H1 (cell line): ENCODE results near the gene TLK2. TPM values are rescaled to one million over a fixed set of nuclear protein-coding genes. Genes with fewer than 3 reads are reported as not detected.

Experiments
- CTCF ChIA-PET: fragments of 300-600 bp; sonication (Branson Sonifier 250); formaldehyde crosslinking; loops from one replicate; lab custom pipeline; 2021; ENCODE audit not compliant: partially characterized antibody; lab: Charles Lee
- POLR2A ChIA-PET: fragments of 300-600 bp; sonication (Branson Sonifier 250); formaldehyde crosslinking; loops from one replicate; lab custom pipeline; 2021; ENCODE audit warnings: inconsistent platforms; ENCODE audit not compliant: partially characterized antibody; lab: Charles Lee
- DNase-seq, 2 experiments: peaks; one replicate each; pipeline versions ENCODE4 v3.0.0 to v3.0.0-alpha.2; 2010 to 2022; ENCODE audit warnings: low spot score in 2 of 2, low read depth in 1 of 2, mixed read lengths in 1 of 2
- FAIRE-seq: peaks from 2 replicates; lab custom pipeline; 2011; peaks lifted over from hg19 to GRCh38; lab: Jason Lieb, UNC
- H2AFZ ChIP-seq: 2 replicates; pipeline ENCODE4 v1.8.1; 2012; ENCODE audit warnings: low read length, inconsistent platforms
- H2AK5ac ChIP-seq: 2 replicates; pipeline ENCODE4 v1.6.1; 2013; ENCODE audit warnings: low read depth, low read length
- H2BK120ac ChIP-seq: replicated peaks from 2 replicates; pipeline ENCODE3; 2013; ENCODE audit warnings: low read depth, low read length, inconsistent platforms
- H2BK12ac ChIP-seq: 2 replicates; pipeline ENCODE4 v1.6.1; 2013; ENCODE audit warnings: low read depth, low read length
- H2BK15ac ChIP-seq: 2 replicates; pipeline ENCODE4 v1.6.1; 2013; ENCODE audit warnings: low read length
- H2BK20ac ChIP-seq: 2 replicates; pipeline ENCODE4 v1.6.1; 2013; ENCODE audit warnings: low read length
- H2BK5ac ChIP-seq: 2 replicates; pipeline ENCODE4 v1.6.1; 2013; ENCODE audit warnings: low read depth, low read length
- H3K14ac ChIP-seq: 2 replicates; pipeline ENCODE4 v1.6.1; 2013; ENCODE audit warnings: inconsistent platforms; ENCODE audit not compliant: insufficient read length
- H3K18ac ChIP-seq: 2 replicates; pipeline ENCODE4 v1.6.1; 2013; ENCODE audit warnings: low read length; ENCODE audit errors: extremely low read depth
- H3K23ac ChIP-seq: 2 replicates; pipeline ENCODE4 v1.6.1; 2013; ENCODE audit warnings: inconsistent platforms; ENCODE audit not compliant: insufficient read length
- H3K23me2 ChIP-seq: 2 replicates; pipeline ENCODE4 v1.6.1; 2013; ENCODE audit warnings: low read depth, low read length
- H3K27ac ChIP-seq: 2 replicates; pipeline ENCODE4 v1.6.1; 2011; ENCODE audit warnings: low read depth, low read length, inconsistent platforms
- H3K27me3 ChIP-seq, 4 experiments: replicated peaks in 1 of 4; 1 replicate in 1 of 4; 2 replicates in 3 of 4; pipeline versions ENCODE4 v1.6.1 to v1.8.1; 2011 to 2013; ENCODE audit warnings: low read length in 3 of 4, mild to moderate bottlenecking in 3 of 4, inconsistent platforms in 2 of 4, mixed read lengths in 2 of 4, moderate library complexity in 1 of 4; ENCODE audit not compliant: control insufficient read depth in 3 of 4, insufficient read depth in 3 of 4; ENCODE audit errors: extremely low read depth in 1 of 4
- H3K36me3 ChIP-seq, 4 experiments: 2 replicates each; pipeline versions ENCODE4 v1.6.1 to v1.8.1; 2011 to 2013; ENCODE audit warnings: mild to moderate bottlenecking in 4 of 4, low read length in 3 of 4, moderate library complexity in 2 of 4, control low read depth in 1 of 4, inconsistent platforms in 1 of 4; ENCODE audit not compliant: insufficient read depth in 4 of 4, control insufficient read depth in 2 of 4
- H3K4ac ChIP-seq: replicated peaks from 2 replicates; pipeline ENCODE3; 2013; ENCODE audit warnings: low read length, low read depth, mixed read lengths, inconsistent platforms; ENCODE audit not compliant: insufficient read length
- H3K4me1 ChIP-seq, 4 experiments: replicated peaks in 1 of 4; 1 replicate in 1 of 4; 2 replicates in 3 of 4; pipeline versions ENCODE4 v1.6.1 to v1.8.1; 2011 to 2013; ENCODE audit warnings: low read length in 3 of 4, inconsistent platforms in 2 of 4, mixed read lengths in 1 of 4; ENCODE audit not compliant: insufficient read depth in 4 of 4, control insufficient read depth in 3 of 4
- H3K4me2 ChIP-seq, 2 experiments: 2 replicates each; pipeline versions ENCODE4 v1.6.1 to v1.8.1; 2011 to 2013; ENCODE audit warnings: low read depth in 2 of 2, low read length in 2 of 2, control low read depth in 1 of 2, inconsistent platforms in 1 of 2, mild to moderate bottlenecking in 1 of 2; ENCODE audit not compliant: insufficient read depth in 1 of 2
- H3K4me3 ChIP-seq, 4 experiments: fragments of 200-600, 300-600 bp in 1 of 4; sonication (generic), shearing (Covaris generic), sonication (Bioruptor Twin) in 1 of 4; 2 replicates each; pipeline versions ENCODE4 v1.5.1 to v1.8.1; 2011 to 2016; ENCODE audit warnings: low read length in 4 of 4, low read depth in 3 of 4, control low read depth in 2 of 4, inconsistent platforms in 2 of 4, mild to moderate bottlenecking in 2 of 4, mixed read lengths in 1 of 4, moderate library complexity in 1 of 4; ENCODE audit not compliant: insufficient read depth in 2 of 4; ENCODE audit errors: extremely low read depth in 1 of 4
- H3K56ac ChIP-seq: replicated peaks from 2 replicates; pipeline ENCODE3; 2013; ENCODE audit warnings: low read depth, mild to moderate bottlenecking, mixed read lengths, low read length, inconsistent platforms; ENCODE audit not compliant: insufficient read length
- H3K79me1 ChIP-seq: 2 replicates; pipeline ENCODE4 v1.6.1; 2013; ENCODE audit warnings: low read depth, low read length, control low read depth
- H3K79me2 ChIP-seq, 2 experiments: 2 replicates each; pipeline versions ENCODE4 v1.6.1 to v1.8.1; 2012 to 2013; ENCODE audit warnings: low read length in 2 of 2, mild to moderate bottlenecking in 2 of 2, inconsistent platforms in 1 of 2; ENCODE audit not compliant: insufficient read depth in 2 of 2, control insufficient read depth in 1 of 2
- H3K9ac ChIP-seq, 4 experiments: replicated peaks in 1 of 4; 1 replicate in 1 of 4; 2 replicates in 3 of 4; pipeline versions ENCODE4 v1.6.1 to v1.8.1; 2011 to 2013; ENCODE audit warnings: low read depth in 3 of 4, low read length in 3 of 4, control low read depth in 2 of 4, mild to moderate bottlenecking in 2 of 4, moderate library complexity in 2 of 4, inconsistent platforms in 1 of 4; ENCODE audit errors: extremely low read depth in 1 of 4
- H3K9me3 ChIP-seq, 2 experiments: 2 replicates each; pipeline versions ENCODE4 v1.6.1 to v1.8.1; 2012 to 2013; ENCODE audit warnings: mild to moderate bottlenecking in 2 of 2, moderate library complexity in 2 of 2, control low read depth in 1 of 2, inconsistent platforms in 1 of 2, low read depth in 1 of 2, low read length in 1 of 2, mixed read lengths in 1 of 2; ENCODE audit not compliant: insufficient read depth in 2 of 2
- H4K20me1 ChIP-seq, 2 experiments: replicated peaks in 1 of 2; 2 replicates each; pipeline versions ENCODE3 to v1.8.1; 2011 to 2013; ENCODE audit warnings: inconsistent platforms in 2 of 2, low read length in 2 of 2, mild to moderate bottlenecking in 1 of 2; ENCODE audit not compliant: insufficient read depth in 2 of 2, control insufficient read depth in 1 of 2
- H4K5ac ChIP-seq: 2 replicates; pipeline ENCODE4 v1.6.1; 2013; ENCODE audit warnings: low read length, low read depth, mixed read lengths, inconsistent platforms; ENCODE audit not compliant: insufficient read length
- H4K8ac ChIP-seq: 2 replicates; pipeline ENCODE4 v1.8.0; 2013; ENCODE audit warnings: mild to moderate bottlenecking, moderate library complexity, low read length, inconsistent platforms; ENCODE audit not compliant: insufficient read depth; ENCODE audit errors: extremely low read depth
- H4K91ac ChIP-seq: replicated peaks from 2 replicates; pipeline ENCODE3; 2013; ENCODE audit warnings: low read length, mixed read lengths, inconsistent platforms; ENCODE audit not compliant: insufficient read length
- RAD21 ChIP-seq, 2 experiments: IDR thresholded peaks in 1 of 2; conservative IDR thresholded peaks in 1 of 2; 2 replicates each; pipeline ENCODE4 v1.6.1; 2011; ENCODE audit warnings: low read depth in 2 of 2, low read length in 2 of 2, improper control_type of control experiment in 1 of 2, inconsistent platforms in 1 of 2, mild to moderate bottlenecking in 1 of 2, moderate library complexity in 1 of 2
- TBP ChIP-seq: IDR thresholded peaks from 2 replicates; pipeline ENCODE4 v1.6.1; 2011; ENCODE audit warnings: low read depth, low read length, improper control_type of control experiment
- WGBS, 2 experiments: shearing (Covaris generic) in 1 of 2; methylation state at CpG; one replicate each; pipeline versions ENCODE4 v1.1.6 to v1.1.7; 2013 to 2015; ENCODE audit warnings: low lambda C conversion rate in 2 of 2, mixed read lengths in 2 of 2, inconsistent platforms in 1 of 2, low coverage in 1 of 2, missing lambda C conversion rate in 1 of 2; ENCODE audit not compliant: insufficient replicate concordance in 2 of 2, insufficient coverage in 1 of 2, insufficient read length in 1 of 2; ENCODE audit errors: extremely low coverage in 1 of 2, missing lambda C conversion rate in 1 of 2; 5-methylcytosine and 5-hydroxymethylcytosine counted together
- polyA plus RNA-seq, 7 experiments: library from polyadenylated mRNA; depleted of rRNA in 3 of 7; stranded (reverse) in 5 of 7; unstranded in 2 of 7; fragments of >200 nt in 5 of 7; fragments of 200-250 nt in 2 of 7; gene quantifications; 1 replicate in 5 of 7; 2 replicates in 1 of 7; 4 replicates in 1 of 7; pipeline versions ENCODE4 v1.2.1 to v1.2.3, GENCODE V29; 2011 to 2013; ENCODE audit warnings: missing spikeins in 2 of 7, mixed read lengths in 2 of 7
- total RNA-seq: library from RNA; stranded (reverse); fragmentation: NEBNext Ultra II Directional; extraction: Animal tissue kit (Norgen Biotek cat#: 25700); gene quantifications from 2 replicates; pipeline ENCODE4 v1.2.1, GENCODE V29; 2021

The TLK2 gene
- total and polyA plus RNA-seq, 2 of the 8 experiments (the other 6 are each of a cell fraction or from before 2014, with no cell fraction given) = 43.1 to 59.9 TPM

GRCh38 chr17:62601471-62601870 is 122.8 kb downstream of the TLK2 start:
- no peak overlapping the region for H3K23ac ChIP-seq
- DNase-seq = no peak
- no peak overlapping the region for H2AK5ac ChIP-seq
- H3K27ac ChIP-seq = no peak overlapping the region
- POLR2A ChIA-PET = interaction anchor here (0.6 kb wide), 1 partner anchor 126 kb away, joined by 3 read pairs; no protein-coding TSS in a partner anchor
- no peaks in the 10 kb centered on the region for H3K79me2 ChIP-seq
- H3K18ac ChIP-seq = no peak overlapping the region
- no peak overlapping the region for H3K4me2 ChIP-seq
- H2BK5ac ChIP-seq = no peak overlapping the region
- H2AFZ ChIP-seq = no peak overlapping the region
- no peak overlapping the region for H3K4me3 ChIP-seq
- H4K20me1 ChIP-seq = peaks cover 0 to 2% of the 10 kb centered on the region in 2 experiments
- no peaks in the 10 kb centered on the region; a peak in 1 of 4 replicates for H3K9me3 ChIP-seq
- H3K27me3 ChIP-seq = no peaks in the 10 kb centered on the region
- CTCF ChIA-PET = interaction anchor here (0.6 to 1.1 kb wide), 4 partner anchors 9 to 57 kb away, joined by 3 to 4 read pairs (median 4); no protein-coding TSS in a partner anchor
- WGBS, 2 experiments = 86% methylated on average over 2 of the region's 2 CpGs; no CpG with 5 or more reads in 1 of the 2 experiments
- H3K9ac ChIP-seq = no peak overlapping the region
- no peak overlapping the region for H4K91ac ChIP-seq
- no peak overlapping the region for H3K56ac ChIP-seq
- no peak overlapping the region for H3K4ac ChIP-seq
- no peak overlapping the region for H3K14ac ChIP-seq
- no peak for FAIRE-seq
- no peaks in the 10 kb centered on the region for H3K23me2 ChIP-seq
- H2BK12ac ChIP-seq = no peak overlapping the region
- H3K79me1 ChIP-seq = no peaks in the 10 kb centered on the region
- H4K5ac ChIP-seq = no peak overlapping the region
- no peaks in the 10 kb centered on the region for H3K4me1 ChIP-seq
- TF ChIP-seq TBP = no peak
- TF ChIP-seq RAD21 (IDR thresholded peaks at IDR 0.05 in 1 of 2, conservative IDR thresholded peaks at IDR 0.05 in 1 of 2; ENCODE audit: low read depth in 2 of 2, low read length in 2 of 2) = peak; percentile 18 to 26; a peak in 2 of 4 replicates
- H2BK120ac ChIP-seq = no peak overlapping the region
- peaks cover 2 to 73% (median 23%) of the 10 kb centered on the region in 4 experiments; a peak in 7 of 8 replicates for H3K36me3 ChIP-seq
- no peak overlapping the region for H2BK15ac ChIP-seq
- no peak overlapping the region for H4K8ac ChIP-seq
- H2BK20ac ChIP-seq = no peak overlapping the region
